GM23248 (cell line): Measurements from ENCODE around the gene ZNF225. TPM values are rescaled to one million over a fixed set of nuclear protein-coding genes. Genes with fewer than 3 reads are reported as not detected.
A peak's percentile ranks its signal among the peaks of the same experiment; 100 is the strongest.

Experiments
- DNase-seq: peaks from one replicate; pipeline ENCODE4 v3.0.0-alpha.2; 2015
- H2AFZ ChIP-seq: fragments of 200-600 bp; sonication (generic); 2 replicates; pipeline ENCODE4 v1.6.1; 2016; ENCODE audit warnings: antibody characterized with exemption
- H3F3A ChIP-seq: fragments of 200-600 bp; sonication (generic); 2 replicates; pipeline ENCODE4 v1.6.1; 2016; ENCODE audit warnings: mild to moderate bottlenecking, antibody characterized with exemption, mixed run types; ENCODE audit not compliant: insufficient read depth
- H3K27ac ChIP-seq: fragments of 200-600 bp; sonication (generic); 2 replicates; pipeline ENCODE4 v1.5.1; 2016; ENCODE audit warnings: mild to moderate bottlenecking
- H3K27me3 ChIP-seq: fragments of 200-600 bp; sonication (generic); replicated peaks from 2 replicates; pipeline ENCODE4 v1.6.1; 2016; ENCODE audit warnings: mild to moderate bottlenecking; ENCODE audit not compliant: insufficient read depth
- H3K36me3 ChIP-seq: fragments of 200-600 bp; sonication (generic); 2 replicates; pipeline ENCODE4 v1.6.1; 2016; ENCODE audit warnings: low read depth, mild to moderate bottlenecking
- H3K4me1 ChIP-seq: fragments of 200-600 bp; sonication (generic); 2 replicates; pipeline ENCODE4 v1.6.1; 2016; ENCODE audit warnings: mild to moderate bottlenecking; ENCODE audit not compliant: insufficient read depth
- H3K4me2 ChIP-seq: fragments of 200-600 bp; sonication (generic); one replicate; pipeline ENCODE4 v1.6.1; 2016; ENCODE audit warnings: mild to moderate bottlenecking; ENCODE audit not compliant: unreplicated experiment
- H3K4me3 ChIP-seq: fragments of 200-600 bp; sonication (generic); 2 replicates; pipeline ENCODE4 v1.5.1; 2016; ENCODE audit warnings: mild to moderate bottlenecking
- H3K79me2 ChIP-seq: fragments of 200-600 bp; sonication (generic); 2 replicates; pipeline ENCODE4 v1.6.1; 2016; ENCODE audit warnings: mild to moderate bottlenecking; ENCODE audit not compliant: insufficient read depth
- H3K9ac ChIP-seq: fragments of 200-600 bp; sonication (generic); 2 replicates; pipeline ENCODE4 v1.6.1; 2016; ENCODE audit warnings: mild to moderate bottlenecking
- H3K9me2 ChIP-seq: fragments of 200-600 bp; sonication (generic); 2 replicates; pipeline ENCODE4 v1.6.1; 2016; ENCODE audit warnings: mixed run types, mild to moderate bottlenecking, moderate library complexity; ENCODE audit not compliant: insufficient read depth
- H3K9me3 ChIP-seq: fragments of 200-600 bp; sonication (generic); one replicate; pipeline ENCODE4 v1.6.1; 2017; ENCODE audit warnings: low read depth
- H4K20me1 ChIP-seq: fragments of 200-600 bp; sonication (generic); 2 replicates; pipeline ENCODE4 v1.6.0; 2016; ENCODE audit not compliant: insufficient read depth
- EZH2 ChIP-seq: fragments of 200-600 bp; sonication (generic); IDR thresholded peaks from 2 replicates; pipeline ENCODE4 v1.6.1; 2018; ENCODE audit warnings: antibody characterized with exemption, mild to moderate bottlenecking; ENCODE audit not compliant: insufficient read depth, poor library complexity, severe bottlenecking
- EZH2phosphoT487 ChIP-seq: fragments of 200-600 bp; sonication (generic); IDR thresholded peaks from 2 replicates; pipeline ENCODE4 v1.6.1; 2018; ENCODE audit warnings: antibody characterized with exemption, moderate library complexity, mild to moderate bottlenecking, low read depth; ENCODE audit not compliant: insufficient read depth
- whole genome bisulfite sequencing, 2 experiments: methylation state at CpG; one replicate each; pipeline ENCODE4 v1.1.6; 2015 to 2017; ENCODE audit warnings: low lambda C conversion rate in 2 of 2, low coverage in 1 of 2; ENCODE audit errors: missing lambda C conversion rate in 2 of 2; 5-methylcytosine and 5-hydroxymethylcytosine counted together
- in situ Hi-C: fragments of 300-500 bp; cut with MboI; formaldehyde crosslinking; loops from 2 replicates; pipeline ENCODE4 v1.15.0; 2020
- polyA plus RNA-seq: library from polyadenylated mRNA; unstranded; fragments of >200 nt; fragmentation: Nextera tagmentation; extraction: Ambion mirVana; gene quantifications from 2 replicates; pipeline ENCODE4 v1.2.1, GENCODE V29; 2016
- total RNA-seq: library from RNA; depleted of rRNA; stranded (reverse); fragments of >200 nt; shearing (Covaris generic); gene quantifications from 2 replicates; pipeline ENCODE4 v1.2.3, GENCODE V29; 2014

Gene ZNF225
- total and polyA plus RNA-seq, 2 experiments from 2014 or later, result 4.3 to 6.1 TPM

GRCh38 chr19:44107751-44108150 is 5.4 kb upstream of the ZNF225 start:
- Histone ChIP-seq H3K4me1 (no peaks in the 10 kb centered on the region), H3K79me2 (peaks cover 6% of the 10 kb centered on the region; the same call in 1 of the 2 replicates), H2AFZ (no peak overlapping the region), H4K20me1 (no peaks in the 10 kb centered on the region), H3K36me3 (peaks cover 51% of the 10 kb centered on the region), H3K4me2 (no peak overlapping the region), H3K27me3 (no peaks in the 10 kb centered on the region), H3K9me3 (no peaks in the 10 kb centered on the region), H3K9ac (no peak overlapping the region), H3K27ac (no peak overlapping the region), H3F3A (peaks cover 24% of the 10 kb centered on the region; the same call in 1 of the 2 replicates), H3K9me2 (no peaks in the 10 kb centered on the region), H3K4me3 (no peak overlapping the region)
- in situ Hi-C loops, result no loop called here
- no peak for DNase-seq
- no peak for TF ChIP-seq EZH2
- no peak for TF ChIP-seq EZH2phosphoT487
- WGBS, 2 experiments, result 96 to 97% methylated on average over 3 of the region's 3 CpGs

- Histone ChIP-seq H3K4me3 (no peak overlapping the region), H3K4me1 (peaks cover 4% of the 10 kb centered on the region), H3F3A (peaks cover 21% of the 10 kb centered on the region; the same call in 1 of the 2 replicates), H3K9me3 (no peaks in the 10 kb centered on the region), H3K79me2 (peaks cover 15% of the 10 kb centered on the region), H3K4me2 (no peak overlapping the region), H3K36me3 (peaks cover 35% of the 10 kb centered on the region), H3K27me3 (no peaks in the 10 kb centered on the region), H3K9me2 (no peaks in the 10 kb centered on the region), H3K27ac (no peak overlapping the region), H3K9ac (no peak overlapping the region), H2AFZ (no peak overlapping the region), H4K20me1 (no peaks in the 10 kb centered on the region)
- in situ Hi-C loops, result no loop called here
- TF ChIP-seq EZH2phosphoT487, result no peak
- TF ChIP-seq EZH2, result no peak
- DNase-seq, result no peak
Measured at GRCh38 chr19:44109458-44109857, 3.7 kb upstream of the ZNF225 start.

- in situ Hi-C loops, result no loop called here
- Histone ChIP-seq H3F3A (peaks cover 21% of the 10 kb centered on the region; the same call in 1 of the 2 replicates), H3K9me2 (no peaks in the 10 kb centered on the region), H3K27ac (peak overlapping the region; percentile 73), H3K4me2 (peak overlapping the region; percentile 97), H3K9me3 (no peaks in the 10 kb centered on the region), H2AFZ (peak overlapping the region; percentile 99), H3K4me1 (peaks cover 7% of the 10 kb centered on the region), H3K36me3 (peaks cover 28% of the 10 kb centered on the region), H3K4me3 (peak overlapping the region; percentile 91), H4K20me1 (no peaks in the 10 kb centered on the region), H3K79me2 (peaks cover 33% of the 10 kb centered on the region), H3K27me3 (no peaks in the 10 kb centered on the region), H3K9ac (peak overlapping the region; percentile 94)
- DNase-seq, result peak; percentile 90
- TF ChIP-seq EZH2phosphoT487, result no peak
- WGBS, 2 experiments, result 8% methylated on average over 17 of the region's 17 CpGs
Measured at GRCh38 chr19:44111910-44112463, 1.2 kb upstream of the ZNF225 start.

GRCh38 chr19:44112802-44113137 is 429 bp upstream of the ZNF225 start:
- H3K79me2 ChIP-seq, result peaks cover 33% of the 10 kb centered on the region
- H3F3A ChIP-seq, result peaks cover 21% of the 10 kb centered on the region; the same call in 1 of the 2 replicates
- in situ Hi-C loops, result no loop called here
- H3K4me1 ChIP-seq, result peaks cover 7% of the 10 kb centered on the region
- H4K20me1 ChIP-seq, result no peaks in the 10 kb centered on the region
- H3K9ac ChIP-seq, result peak overlapping the region; percentile 94
- no peaks in the 10 kb centered on the region for H3K9me2 ChIP-seq
- no peaks in the 10 kb centered on the region for H3K9me3 ChIP-seq
- no peak for DNase-seq
- H3K4me3 ChIP-seq, result peak overlapping the region; percentile 91
- 1 to 2% methylated on average over 11 of the region's 11 CpGs for WGBS, 2 experiments
- H3K27ac ChIP-seq, result peak overlapping the region; percentile 73
- peak overlapping the region; percentile 99 for H2AFZ ChIP-seq
- TF ChIP-seq EZH2phosphoT487 (no peak), EZH2 (no peak)
- no peaks in the 10 kb centered on the region for H3K27me3 ChIP-seq
- H3K36me3 ChIP-seq, result peaks cover 24% of the 10 kb centered on the region
- H3K4me2 ChIP-seq, result peak overlapping the region; percentile 97
